T-helper 1 cell (primary cell): ENCODE results near the gene PLA2G4E.

Experiments used
- DNase-seq, 5 donors: peaks; one replicate each; pipeline ENCODE4 v3.0.0-alpha.2; 2012 to 2020

Gene PLA2G4E

GRCh38 chr15:42050484-42051255 lies 29.8 kb upstream of the PLA2G4E start:
- no peak for DNase-seq

DNA sequence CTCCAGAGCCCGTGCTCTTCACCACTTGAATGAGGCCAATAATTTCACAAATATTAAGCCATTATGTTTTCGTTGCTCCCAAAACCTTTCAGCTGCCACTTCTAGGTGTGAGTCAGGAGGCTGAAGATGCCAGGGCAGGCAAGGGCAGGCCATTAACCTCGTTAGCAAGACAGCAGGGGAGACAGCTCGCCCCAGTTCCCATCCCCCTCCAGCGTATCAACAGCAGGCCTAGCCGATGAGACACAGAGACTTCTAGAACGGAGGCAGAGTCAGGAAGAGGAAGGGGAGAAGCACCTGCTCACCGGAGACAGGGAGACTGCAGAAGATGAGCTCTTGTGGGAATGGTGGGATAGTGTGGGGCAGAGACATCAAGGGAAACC lies 28.0 kb upstream of the PLA2G4E start:
- no peak for DNase-seq

- no peak for DNase-seq
Observed at GRCh38 chr15:42048080-42048820, 27.4 kb upstream of the PLA2G4E start.

DNA sequence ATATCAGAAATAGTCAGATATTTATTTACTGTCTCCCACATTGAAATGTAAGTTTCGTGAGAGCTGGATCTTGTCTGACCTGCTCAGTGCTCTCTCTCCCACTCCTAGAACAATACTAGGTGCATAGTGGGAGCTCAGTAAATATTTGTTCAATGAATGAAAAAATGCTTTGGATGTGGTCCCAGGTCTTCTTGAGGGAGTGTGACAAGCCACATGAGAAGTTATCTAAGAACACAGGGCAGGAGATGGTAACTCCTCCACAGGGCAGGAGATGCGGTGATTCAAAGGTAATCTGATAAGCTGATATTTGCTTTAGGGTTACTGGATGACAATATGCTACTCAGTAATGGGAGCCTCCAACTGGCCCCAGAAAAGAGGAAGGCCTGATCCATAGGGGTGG lies 25.8 kb upstream of the PLA2G4E start:
- no peak for DNase-seq

- no peak for DNase-seq
Observed at GRCh38 chr15:42045211-42045615, 24.4 kb upstream of the PLA2G4E start.

GRCh38 chr15:42042602-42043400 lies 22.0 kb upstream of the PLA2G4E start:
- no peak for DNase-seq

GRCh38 chr15:42038401-42038800 lies 17.6 kb upstream of the PLA2G4E start:
- no peak for DNase-seq

GRCh38 chr15:42037656-42038055 lies 16.8 kb upstream of the PLA2G4E start:
- DNase-seq: no peak

GRCh38 chr15:42036966-42037365 lies 16.1 kb upstream of the PLA2G4E start:
- DNase-seq: no peak

DNA sequence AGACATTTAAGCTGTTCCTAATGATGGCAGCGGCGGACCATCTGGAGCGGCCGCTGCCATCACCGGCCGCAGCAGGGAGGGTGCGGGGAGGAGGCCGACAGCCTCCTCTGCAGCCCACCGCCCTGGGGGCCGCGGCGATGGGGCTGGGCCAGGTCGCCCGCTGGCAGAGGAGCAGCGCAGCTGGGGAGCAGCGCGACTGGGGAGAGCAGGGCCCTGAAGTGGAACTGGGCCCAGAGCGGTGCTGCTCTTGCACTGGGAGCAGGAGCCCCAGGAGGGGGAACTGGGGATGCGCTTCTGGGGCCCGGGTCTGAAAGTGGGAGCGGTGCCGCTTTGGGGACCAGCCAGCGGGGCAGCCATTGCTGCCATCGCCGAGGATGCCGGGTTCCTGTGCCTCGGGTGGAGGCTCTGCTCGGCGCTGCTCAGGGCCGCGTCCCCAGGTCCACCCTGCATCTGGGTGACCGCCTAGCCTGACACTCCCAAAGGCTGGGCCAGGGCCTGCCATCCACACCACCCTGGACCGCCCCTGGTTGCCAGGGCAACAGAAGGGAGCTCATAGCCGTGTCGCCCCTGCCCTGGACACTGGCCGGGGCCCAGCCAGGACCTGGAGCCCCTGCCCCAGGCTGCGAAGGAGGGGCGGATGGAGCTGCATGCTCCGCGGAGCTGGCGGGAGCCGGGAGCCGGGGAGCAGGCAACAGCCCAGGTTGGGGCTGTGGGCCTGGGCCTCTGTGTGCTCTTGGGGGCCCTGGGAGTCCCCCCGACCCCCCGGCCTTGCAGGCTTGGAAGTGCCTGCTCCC lies 15.5 kb upstream of the PLA2G4E start:
- DNase-seq: no peak

GRCh38 chr15:42035435-42035761 lies 14.6 kb upstream of the PLA2G4E start:
- peak in 1 of 5 donors; percentile 28 for DNase-seq

DNA sequence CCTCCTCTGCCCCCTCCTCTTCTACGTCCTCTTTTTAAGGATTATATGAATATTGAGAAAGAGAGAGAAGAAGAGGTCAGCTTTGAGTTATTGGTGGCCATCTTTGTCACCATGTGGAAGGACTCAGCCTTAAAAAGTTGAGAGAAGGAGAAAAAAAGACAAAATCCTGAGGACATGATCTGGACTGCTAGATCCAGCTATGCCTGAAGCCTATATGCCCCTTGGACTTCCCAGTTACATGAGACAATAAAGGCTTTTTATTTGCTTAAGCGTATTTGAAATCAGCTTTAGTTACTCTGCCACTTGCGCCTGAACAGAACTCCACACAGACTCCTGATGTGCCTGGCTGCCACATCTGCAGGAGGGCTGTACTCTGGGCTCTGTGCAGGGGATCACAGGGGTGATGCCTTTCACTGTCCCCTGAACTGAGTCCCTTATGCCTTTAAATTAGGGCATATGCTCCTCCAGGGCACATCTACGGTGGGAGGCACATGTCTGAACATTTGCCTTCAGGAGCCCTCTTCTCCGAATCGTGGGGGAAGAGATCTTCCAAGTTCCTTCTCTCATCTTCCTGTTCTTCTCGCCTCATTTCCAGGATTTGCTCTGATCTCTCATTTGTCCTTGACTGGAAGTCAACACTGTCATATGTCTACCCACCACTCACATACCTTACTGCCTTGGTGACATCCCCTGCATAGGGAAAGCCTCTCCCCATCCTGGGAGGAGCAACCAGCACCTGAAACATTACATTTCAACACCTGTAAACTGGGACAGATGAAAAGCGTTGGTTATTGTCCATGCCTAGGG lies 14.0 kb upstream of the PLA2G4E start:
- no peak for DNase-seq

GRCh38 chr15:42033214-42033873 lies 12.5 kb upstream of the PLA2G4E start:
- no peak for DNase-seq

DNA sequence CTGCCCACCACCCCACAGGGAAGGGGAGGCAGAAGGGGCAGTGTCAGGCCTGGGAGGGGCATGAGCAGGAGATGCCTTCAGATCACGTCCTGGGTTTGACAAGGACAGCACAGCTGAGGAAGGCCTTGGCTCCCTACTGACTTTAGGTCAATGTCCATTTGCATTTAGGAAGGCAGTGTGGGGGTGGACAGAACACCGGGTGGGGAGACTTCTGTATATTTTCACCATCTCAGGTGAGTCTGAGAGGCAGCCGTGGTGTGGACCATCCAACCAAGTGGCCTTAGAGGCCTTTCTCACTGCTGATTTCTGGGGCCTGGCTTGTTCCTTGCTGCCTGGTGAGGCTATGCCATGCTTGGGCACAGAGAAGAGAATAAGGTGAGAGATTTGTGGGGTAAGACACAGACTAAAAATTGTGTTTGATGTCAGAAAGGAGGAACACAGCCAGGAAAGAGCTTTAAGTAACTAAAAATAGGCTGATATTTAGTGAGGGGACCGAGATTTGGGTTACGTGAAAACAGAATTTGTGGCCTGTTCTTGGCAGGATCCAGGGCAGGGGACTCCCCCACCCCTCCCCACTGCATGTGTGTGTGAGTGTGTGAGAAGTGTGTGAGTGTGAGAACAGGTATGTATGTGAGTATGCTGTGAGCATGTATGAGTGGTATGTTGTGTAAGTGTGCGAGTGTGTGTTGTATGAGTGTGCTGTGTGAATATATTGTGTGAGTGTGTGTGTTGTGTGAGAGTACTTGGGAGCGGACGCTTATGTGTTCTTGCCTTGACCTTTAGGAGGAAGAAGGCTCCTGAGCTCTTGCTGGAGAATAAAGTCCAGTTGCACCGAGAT lies 11.8 kb upstream of the PLA2G4E start:
- DNase-seq: no peak

DNA sequence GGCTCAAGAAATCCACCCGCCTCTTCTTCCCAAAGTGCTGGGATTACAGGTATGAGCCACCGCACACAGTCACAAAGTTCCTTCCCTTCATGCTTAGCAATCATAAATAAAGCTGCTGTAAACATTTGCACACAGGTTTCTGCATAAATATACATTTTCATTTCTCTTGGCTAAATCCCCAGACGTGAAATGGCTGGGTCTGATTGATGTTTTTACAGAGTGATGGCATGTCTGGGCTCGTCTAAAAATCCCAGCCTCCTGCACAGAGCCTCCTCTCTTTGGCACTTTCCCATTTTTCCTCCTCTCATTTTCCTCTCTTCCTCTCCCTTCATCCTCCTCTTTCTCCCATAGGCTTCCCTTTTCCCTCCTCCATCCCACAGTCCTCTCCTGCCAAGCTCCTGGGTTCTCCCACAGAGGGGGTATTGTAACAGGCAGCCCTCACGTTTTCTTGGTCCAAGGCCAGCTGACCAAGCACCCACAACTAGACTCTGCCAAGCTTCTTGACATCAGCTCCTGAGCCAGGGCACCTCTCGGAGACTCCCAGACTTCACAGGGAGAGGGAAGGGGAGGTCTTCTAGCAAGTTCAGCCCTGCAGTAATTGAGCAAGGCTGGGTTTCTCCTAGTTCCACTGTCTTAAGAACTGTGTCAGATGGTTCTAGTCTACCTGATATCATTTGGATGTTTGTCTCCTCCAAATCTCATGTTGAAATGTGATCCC lies 10.5 kb upstream of the PLA2G4E start:
- DNase-seq: no peak

DNA sequence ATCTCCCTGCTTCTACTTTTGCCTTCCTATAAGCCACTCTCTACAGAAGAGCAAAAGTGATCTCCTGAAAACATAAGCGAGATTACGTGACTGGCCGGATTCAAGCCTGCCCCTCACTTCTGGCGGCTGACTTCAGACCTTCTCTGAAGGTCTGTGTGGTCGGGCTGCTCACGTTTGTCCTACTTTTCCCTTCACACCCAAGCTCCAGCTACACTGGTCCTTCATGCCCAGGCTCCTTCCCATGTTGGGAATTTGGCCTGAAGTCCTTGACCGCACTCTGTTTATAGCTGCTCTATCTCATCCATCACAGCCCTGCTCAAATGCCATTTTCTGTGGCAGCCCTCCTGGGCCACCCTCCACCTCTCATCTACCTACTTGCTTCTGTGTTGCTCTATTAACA lies 6.7 kb upstream of the PLA2G4E start:
- DNase-seq: no peak

DNA sequence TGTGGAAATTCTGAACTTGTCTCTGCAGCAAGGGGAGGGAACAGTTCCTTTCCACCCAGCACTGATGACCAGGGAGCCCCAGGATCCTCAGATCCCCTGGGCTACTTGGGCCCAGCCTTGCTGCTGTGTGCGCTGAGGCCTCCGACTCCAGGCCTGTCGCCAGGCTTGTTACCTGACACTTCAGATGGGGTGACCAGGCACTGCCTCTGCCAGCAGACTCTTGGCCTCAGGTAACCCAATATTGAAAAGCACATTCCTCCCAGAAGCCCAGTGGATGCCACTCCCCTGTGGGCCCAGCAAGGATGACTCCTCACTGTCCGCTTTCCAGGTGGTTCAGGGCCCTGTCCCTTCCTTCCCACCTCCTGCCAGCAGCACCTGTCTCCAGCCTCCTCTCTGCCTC lies 3.5 kb upstream of the PLA2G4E start:
- DNase-seq: no peak

- no peak for DNase-seq
Observed at GRCh38 chr15:42021593-42021992, 751 bp upstream of the PLA2G4E start.

- no peak for DNase-seq
Observed at GRCh38 chr15:42018306-42019224, 2.3 kb downstream of the PLA2G4E start.
